B cell (primary cell): ENCODE results near the gene METTL26. TPM values are rescaled to one million over a fixed set of nuclear protein-coding genes. Genes with fewer than 3 reads are reported as not detected.

Experiments used
- ATAC-seq: fragments of 200-7000 bp; cut with Tn5 transposase; one replicate; pipeline ENCODE4 v1.10.0; 2021; ENCODE audit warnings: low read depth, mild to moderate bottlenecking, moderate number of reproducible peaks, moderate library complexity
- CTCF ChIA-PET: fragments of 350-600 bp; sonication (Branson Sonifier 250); formaldehyde crosslinking; loops from one replicate; lab custom pipeline; 2021; ENCODE audit warnings: antibody characterized with exemption, inconsistent platforms; lab: Charles Lee
- POLR2A ChIA-PET: fragments of 350-600 bp; sonication (Branson Sonifier 250); formaldehyde crosslinking; loops from one replicate; lab custom pipeline; 2021; ENCODE audit warnings: antibody characterized with exemption; lab: Charles Lee
- DNase-seq: peaks from one replicate; pipeline ENCODE4 v3.0.0; 2013
- H2AFZ ChIP-seq: 2 replicates; pipeline ENCODE4 v1.6.1; 2012; ENCODE audit warnings: mild to moderate bottlenecking, low read depth, low read length; ENCODE audit not compliant: insufficient read depth, poor library complexity, severe bottlenecking
- H3K27ac ChIP-seq, 2 donors: 1 replicate in 1 of 2; 2 replicates in 1 of 2; pipeline ENCODE4 v1.5.1; 2012 to 2013; ENCODE audit warnings: low read length in 2 of 2, mild to moderate bottlenecking in 2 of 2, moderate library complexity in 1 of 2
- H3K27me3 ChIP-seq, 4 experiments: fragments of 200-600 bp in 1 of 4; sonication (generic) in 1 of 4; replicated peaks in 1 of 4; 1 replicate in 2 of 4; 2 replicates in 2 of 4; pipeline versions ENCODE4 v1.6.1 to v1.7.0; 2013 to 2016; ENCODE audit warnings: low read length in 3 of 4, mild to moderate bottlenecking in 2 of 4, mixed read lengths in 1 of 4, moderate library complexity in 1 of 4; ENCODE audit not compliant: insufficient read depth in 4 of 4, control insufficient read depth in 3 of 4; ENCODE audit errors: control extremely low read depth in 1 of 4
- H3K36me3 ChIP-seq, 2 experiments: replicated peaks in 1 of 2; 1 replicate in 1 of 2; 2 replicates in 1 of 2; pipeline versions ENCODE4 v1.6.1 to v1.7.1; 2013; ENCODE audit warnings: low read length in 1 of 2; ENCODE audit not compliant: insufficient read depth in 2 of 2, control insufficient read depth in 1 of 2; ENCODE audit errors: control extremely low read depth in 1 of 2, extremely low read depth in 1 of 2
- H3K4me1 ChIP-seq, 2 donors: fragments of 200-600 bp in 1 of 2; sonication (generic) in 1 of 2; 1 replicate in 1 of 2; 2 replicates in 1 of 2; pipeline versions ENCODE4 v1.5.1 to v1.6.1; 2013 to 2017; ENCODE audit warnings: low read length in 2 of 2; ENCODE audit not compliant: control insufficient read depth in 2 of 2, insufficient read depth in 2 of 2
- H3K4me2 ChIP-seq: replicated peaks from 2 replicates; pipeline ENCODE3; 2012; ENCODE audit warnings: mild to moderate bottlenecking, low read depth, low read length; ENCODE audit not compliant: poor library complexity, severe bottlenecking
- H3K4me3 ChIP-seq, 5 experiments: fragments of 200-600 bp in 1 of 5; sonication (generic) in 1 of 5; 1 replicate in 3 of 5; 2 replicates in 2 of 5; pipeline versions ENCODE4 v1.5.1 to v1.7.0; 2011 to 2016; ENCODE audit warnings: low read length in 4 of 5, mild to moderate bottlenecking in 4 of 5, low read depth in 2 of 5, control low read depth in 1 of 5, moderate library complexity in 1 of 5; ENCODE audit not compliant: insufficient read depth in 1 of 5; ENCODE audit errors: control extremely low read depth in 1 of 5, extremely low read depth in 1 of 5
- H3K79me2 ChIP-seq: fragments of 200-600 bp; sonication (generic); one replicate; pipeline ENCODE4 v1.6.0; 2016; ENCODE audit warnings: low read length; ENCODE audit not compliant: control insufficient read depth, insufficient read depth
- H3K9ac ChIP-seq: fragments of 200-600 bp; sonication (generic); 2 replicates; pipeline ENCODE4 v1.6.1; 2017; ENCODE audit warnings: mild to moderate bottlenecking, low read length, moderate library complexity
- H3K9me3 ChIP-seq, 3 donors: one replicate each; pipeline versions ENCODE4 v1.6.1 to v1.7.1; 2013; ENCODE audit warnings: low read length in 2 of 3; ENCODE audit not compliant: control insufficient read depth in 2 of 3, insufficient read depth in 1 of 3; ENCODE audit errors: control extremely low read depth in 1 of 3
- H4K20me1 ChIP-seq: 2 replicates; pipeline ENCODE4 v1.6.0; 2012; ENCODE audit warnings: mild to moderate bottlenecking, low read length; ENCODE audit not compliant: insufficient read depth, control insufficient read depth, poor library complexity, severe bottlenecking
- H3K27ac Mint-ChIP-seq: one replicate; pipeline ENCODE4 v1.8.0; 2021; ENCODE audit warnings: mixed read lengths
- H3K27me3 Mint-ChIP-seq: one replicate; pipeline ENCODE4 v1.8.0; 2021; ENCODE audit warnings: mixed read lengths
- H3K4me1 Mint-ChIP-seq: one replicate; pipeline ENCODE4 v1.8.0; 2021; ENCODE audit warnings: mixed read lengths
- H3K4me3 Mint-ChIP-seq: one replicate; pipeline ENCODE4 v1.8.0; 2021; ENCODE audit warnings: mixed read lengths
- H3K9me3 Mint-ChIP-seq: one replicate; pipeline ENCODE4 v1.8.0; 2022; ENCODE audit warnings: mixed read lengths; ENCODE audit not compliant: insufficient read depth
- CTCF ChIP-seq: fragments of 200-600 bp; IDR thresholded peaks from one replicate; pipeline ENCODE4 v1.8.0; 2022; ENCODE audit warnings: antibody characterized with exemption, mild to moderate bottlenecking
- EZH2 ChIP-seq: IDR thresholded peaks from 2 replicates; pipeline ENCODE4 v1.6.1; 2012; ENCODE audit warnings: borderline replicate concordance, low read depth, mild to moderate bottlenecking, moderate library complexity, low read length; ENCODE audit not compliant: insufficient read depth, poor library complexity, severe bottlenecking
- WGBS: methylation state at CpG from one replicate; pipeline ENCODE4 v1.1.5; 2013; ENCODE audit warnings: missing lambda C conversion rate; ENCODE audit not compliant: insufficient coverage; 5-methylcytosine and 5-hydroxymethylcytosine counted together
- intact Hi-C: fragments of 100-400 bp; cut with micrococcal nuclease; formaldehyde crosslinking; loops from one replicate; pipeline ENCODE4 v1.10.0; 2022
- polyA plus RNA-seq: library from polyadenylated mRNA; depleted of rRNA; stranded (reverse); fragments of >200 nt; gene quantifications from 2 replicates; pipeline ENCODE4 v1.2.3, GENCODE V29; 2012
- total RNA-seq, 2 donors: library from RNA; stranded (reverse); fragments of 120-200 nt in 1 of 2; gene quantifications; 1 replicate in 1 of 2; 2 replicates in 1 of 2; pipeline versions ENCODE4 v1.2.3 to v1.2.4, GENCODE V29; 2013 to 2022

Gene METTL26
- total and polyA plus RNA-seq, 2 donors (not counting 1 experiment from before 2014, with no cell fraction given) = 56.6 to 140 TPM

GRCh38 chr16:637081-638018 lies 1.2 kb upstream of the METTL26 start:
- intact Hi-C loops = loop anchor here (1.0 kb wide), 1 partner anchor 23 kb away; no protein-coding TSS in a partner anchor
- ChIA-PET CTCF (interaction anchor here (1.5 to 1.6 kb wide), 4 partner anchors 11 to 27 kb away, joined by 3 to 6 read pairs (median 6); partner anchors contain the start of gene WDR90), POLR2A (interaction anchor here (0.5 to 1.8 kb wide), 8 partner anchors 13 to 404 kb away, joined by 3 to 6 read pairs (median 4); partner anchors contain the start of genes NHLRC4 and RHOT2)
- peak; percentile 70 for ATAC-seq
- Mint-ChIP-seq H3K4me1 (peaks cover 23% of the 10 kb centered on the region), H3K27me3 (no peaks in the 10 kb centered on the region), H3K9me3 (no peaks in the 10 kb centered on the region), H3K4me3 (peak overlapping the region; percentile 98), H3K27ac (peak overlapping the region; percentile 98)
- peak overlapping the region; percentile 94 for H3K4me2 ChIP-seq
- H3K36me3 ChIP-seq = peaks cover 0 to 3% of the 10 kb centered on the region in 2 experiments
- H3K79me2 ChIP-seq = peaks cover 11% of the 10 kb centered on the region
- DNase-seq = no peak
- TF ChIP-seq EZH2 (no peak), CTCF (no peak)
- peak overlapping the region; percentile 83 for H2AFZ ChIP-seq
- H3K9me3 ChIP-seq = no peaks in the 10 kb centered on the region
- WGBS = 24% methylated on average over 47 of the region's 53 CpGs
- peak overlapping the region in 4 of 5 experiments; percentile 84 to 95 (median 86) for H3K4me3 ChIP-seq
- peaks cover 13% of the 10 kb centered on the region for H4K20me1 ChIP-seq
- no peaks in the 10 kb centered on the region for H3K27me3 ChIP-seq
- H3K27ac ChIP-seq = peak overlapping the region in 1 of 2 donors; percentile 83
- H3K9ac ChIP-seq = peak overlapping the region; percentile 91
- H3K4me1 ChIP-seq = peaks cover 14 to 45% of the 10 kb centered on the region in 2 donors
